Lung microvascular endothelial cell (primary cell): ENCODE results near the gene MPPED1. TPM values are rescaled to one million over a fixed set of nuclear protein-coding genes. Genes with fewer than 3 reads are reported as not detected.

Experiments
- DNase-seq, 2 donors: peaks; one replicate each; pipeline versions ENCODE4 v3.0.0 to v3.0.0-alpha.2; 2010; ENCODE audit warnings: low read depth in 2 of 2
- total RNA-seq: library from RNA; depleted of rRNA; stranded (reverse); fragments of >200 nt; gene quantifications from 2 replicates; pipeline ENCODE4 v1.2.1, GENCODE V29; 2014

Gene MPPED1
- under 0.01 TPM in 1 of 2 replicates, not detected in the other for total RNA-seq

DNA sequence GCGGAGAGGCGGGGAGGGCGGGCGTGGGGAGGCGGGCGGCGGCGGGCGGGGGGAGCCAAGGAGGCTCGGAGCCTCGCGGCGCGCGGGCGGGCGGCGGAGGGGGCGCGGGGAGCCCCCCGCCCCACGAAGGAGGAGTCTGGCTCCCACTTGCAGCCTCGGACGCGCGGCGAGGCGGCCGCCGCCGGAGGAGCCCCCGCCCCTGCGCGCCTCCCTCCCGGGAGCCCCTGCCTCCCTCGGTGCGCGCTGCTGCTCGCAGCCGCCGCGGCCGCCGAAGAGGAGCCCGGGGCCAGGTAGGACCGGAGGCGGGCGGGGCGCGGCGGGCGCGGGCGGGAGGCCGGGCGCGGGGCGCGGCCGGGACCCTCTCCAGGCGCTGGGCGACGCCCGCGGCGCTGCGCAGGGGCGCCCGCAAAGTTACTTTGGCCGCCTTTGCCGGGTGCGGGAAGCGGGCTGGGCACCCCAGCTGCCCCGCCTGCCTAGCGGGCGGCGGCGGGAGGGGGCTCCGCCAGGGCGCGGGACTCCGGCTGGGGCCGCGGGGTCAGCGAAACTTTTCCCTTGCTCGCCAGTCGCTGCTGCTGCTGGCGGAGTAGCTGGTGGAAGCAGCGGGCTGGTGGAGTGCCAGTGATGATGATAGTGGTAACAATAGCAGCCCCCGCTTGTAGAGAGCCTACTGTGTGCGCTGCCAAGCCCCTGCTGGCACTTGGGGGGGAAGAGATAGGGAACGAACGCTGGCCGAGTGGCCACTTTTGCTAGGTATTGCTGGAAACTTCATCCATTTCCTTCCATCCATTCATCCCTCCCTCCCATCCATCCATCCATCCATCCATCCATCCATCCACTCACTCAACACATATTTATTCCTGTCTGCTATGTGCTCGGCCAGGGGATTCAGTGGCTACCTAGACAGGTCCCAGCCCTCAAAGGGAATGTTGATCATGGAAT is at the start of gene MPPED1:
TSS of gene MPPED1 (plus strand) at position 146 of the 939 bp plus-strand sequence. CDS start 12,972 bp downstream, outside the sequence.
- no peak for DNase-seq

DNA sequence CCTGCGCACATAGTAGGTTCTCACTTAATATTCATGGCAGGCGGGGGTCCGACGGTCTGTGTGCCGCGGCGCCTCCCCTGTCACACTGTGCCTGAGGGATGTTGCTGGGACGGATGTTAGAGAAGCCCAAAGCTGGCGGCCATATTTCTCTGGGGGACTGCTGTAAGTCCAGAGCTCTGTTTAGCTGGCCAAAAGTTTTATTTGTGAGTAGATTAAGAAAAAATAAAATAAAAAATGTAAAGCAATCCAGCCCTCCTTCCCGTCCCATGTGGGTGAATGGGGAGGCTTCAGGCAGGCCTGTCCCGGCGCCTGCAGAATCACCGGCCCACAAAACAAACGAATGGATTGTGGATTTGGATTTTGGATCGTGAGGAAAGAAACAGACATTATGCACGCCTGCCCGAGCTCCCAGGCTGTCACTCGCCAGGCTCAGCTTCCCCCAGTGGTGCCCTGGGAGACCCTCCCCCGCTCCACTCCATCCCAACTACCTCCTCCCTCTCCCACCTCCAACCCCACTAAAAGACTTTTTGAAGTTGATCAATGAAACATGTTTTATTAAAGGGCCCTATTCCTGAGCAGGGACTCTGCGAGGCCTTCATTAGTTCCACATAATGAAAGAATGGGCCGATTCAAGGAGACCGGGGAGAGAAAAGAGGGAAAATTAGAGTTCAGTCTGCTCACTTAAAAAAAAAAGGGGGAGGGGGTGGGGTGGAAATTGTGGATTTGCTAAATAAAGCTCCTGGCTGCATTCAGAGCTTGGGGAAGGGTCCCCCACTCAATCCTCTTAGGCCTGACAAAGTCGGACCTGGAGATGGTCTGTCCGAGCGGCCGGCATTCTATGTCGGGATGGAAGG is 48.3 kb upstream of the MPPED1 start:
- DNase-seq: no peak

GRCh38 chr22:43364169-43364435 is 47.7 kb upstream of the MPPED1 start:
- no peak for DNase-seq

- DNase-seq: no peak
Measured at GRCh38 chr22:43365715-43366440, 45.9 kb upstream of the MPPED1 start.

GRCh38 chr22:43370036-43370435 is 41.8 kb upstream of the MPPED1 start:
- no peak for DNase-seq

GRCh38 chr22:43375951-43376455 is 35.8 kb upstream of the MPPED1 start:
- no peak for DNase-seq

- DNase-seq: peak in 1 of 2 donors; percentile 42
Measured at GRCh38 chr22:43376765-43377547, 34.9 kb upstream of the MPPED1 start.

- DNase-seq: peak; percentile 53 to 83
Measured at GRCh38 chr22:43377548-43377895, 34.3 kb upstream of the MPPED1 start.

DNA sequence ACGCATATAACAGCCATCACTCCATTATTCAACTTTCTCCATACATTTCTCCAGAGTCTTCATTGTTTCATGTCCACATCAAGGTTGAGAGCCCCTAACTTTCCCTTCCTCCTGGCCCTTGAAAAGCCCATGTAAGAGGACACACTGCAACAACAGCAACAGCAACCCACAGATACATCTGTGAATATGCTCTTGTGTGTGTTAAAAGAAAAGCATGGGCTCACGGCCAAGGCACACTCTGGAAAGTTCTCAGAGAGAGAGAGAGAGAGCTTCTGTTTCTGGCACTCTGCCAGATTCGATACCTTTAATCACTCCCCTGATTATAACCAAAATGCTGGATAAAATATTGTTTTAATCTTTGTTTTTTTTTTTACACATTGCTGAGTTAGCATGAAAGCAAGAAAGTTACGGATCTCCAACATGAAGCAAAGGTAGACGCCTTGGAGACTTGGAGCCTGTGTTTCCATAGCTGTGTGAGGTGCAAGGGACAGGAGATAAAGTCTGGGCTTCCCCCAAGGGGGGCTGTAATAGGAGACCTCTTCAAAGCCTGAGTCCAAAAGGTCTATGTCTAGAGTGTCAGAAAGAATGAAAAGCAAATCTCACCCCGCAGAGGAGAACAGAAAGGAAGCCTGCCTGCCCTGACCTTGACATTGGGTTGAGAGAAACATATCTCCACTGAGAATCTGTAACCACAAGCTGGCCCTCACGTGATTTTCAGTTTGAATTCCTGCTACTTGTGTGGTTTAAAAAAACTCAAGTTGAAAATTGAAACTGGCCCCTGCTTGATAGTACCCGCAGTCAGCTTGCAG is 33.7 kb upstream of the MPPED1 start:
- peak in 1 of 2 donors; percentile 73 for DNase-seq

GRCh38 chr22:43381693-43382092 is 30.1 kb upstream of the MPPED1 start:
- DNase-seq: peak in 1 of 2 donors; percentile 47

GRCh38 chr22:43384863-43385262 is 27.0 kb upstream of the MPPED1 start:
- DNase-seq: no peak

DNA sequence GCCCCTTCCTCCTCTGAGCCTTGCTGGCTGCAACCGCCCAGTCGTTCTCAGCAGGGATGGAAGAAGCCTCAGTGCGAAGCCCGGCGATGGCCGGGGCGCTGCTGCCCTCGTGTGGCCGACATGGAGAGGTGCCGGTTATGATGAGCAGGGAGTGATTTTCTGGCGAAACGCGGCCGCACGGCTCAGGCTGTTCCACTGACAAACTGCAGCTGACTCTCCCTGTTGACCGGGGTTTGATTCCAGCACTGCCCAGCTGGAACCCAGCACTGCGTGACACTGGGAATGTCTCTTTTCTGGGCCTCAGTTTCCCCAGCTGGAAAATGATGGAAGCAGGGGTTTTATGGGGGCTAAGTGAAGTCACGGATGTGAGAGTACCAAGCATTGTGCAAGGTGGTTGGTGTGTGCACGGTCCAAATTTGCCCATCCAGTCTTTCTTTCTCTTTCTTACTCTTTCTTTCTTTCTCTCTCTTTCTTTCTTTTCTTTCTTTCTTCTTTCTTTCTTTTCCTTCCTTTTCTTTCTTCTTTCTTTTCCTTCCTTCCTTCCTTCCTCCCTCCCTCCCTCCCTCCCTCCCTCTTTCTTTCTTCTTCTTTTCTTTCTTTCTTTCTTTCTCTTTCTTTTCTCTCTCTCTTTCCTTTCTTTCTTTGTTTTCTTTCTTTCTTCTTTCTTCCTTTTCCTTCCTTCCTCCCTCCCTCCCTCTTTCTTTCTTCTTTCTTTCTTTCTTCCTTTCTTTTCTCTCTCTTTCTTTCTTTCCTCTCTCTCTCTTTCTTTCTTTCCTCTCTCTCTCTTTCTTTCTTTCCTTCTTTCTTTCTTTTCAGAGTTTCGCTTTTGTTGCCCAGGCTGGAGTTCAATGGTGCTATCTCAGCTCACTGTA is 25.8 kb upstream of the MPPED1 start:
- peak; percentile 77 to 84 for DNase-seq

- DNase-seq: no peak
Measured at GRCh38 chr22:43387815-43388214, 24.0 kb upstream of the MPPED1 start.

GRCh38 chr22:43388420-43388851 is 23.4 kb upstream of the MPPED1 start:
- DNase-seq: peak; percentile 71

GRCh38 chr22:43389227-43389836 is 22.5 kb upstream of the MPPED1 start:
- DNase-seq: no peak

GRCh38 chr22:43390166-43390565 is 21.6 kb upstream of the MPPED1 start:
- DNase-seq: no peak

- no peak for DNase-seq
Measured at GRCh38 chr22:43390872-43391271, 20.9 kb upstream of the MPPED1 start.

GRCh38 chr22:43391306-43391705 is 20.5 kb upstream of the MPPED1 start:
- no peak for DNase-seq
